Heart right ventricle (tissue), 16 donors: Measurements from ENCODE around the gene ABHD17B. TPM values are rescaled to one million over a fixed set of nuclear protein-coding genes. Genes with fewer than 3 reads are reported as not detected.

ENCODE experiments used
- ATAC-seq, 8 donors: fragments of 200-7000 bp; cut with Tn5 transposase; one replicate each; pipeline ENCODE4 v1.9.1; 2020; ENCODE audit warnings: mild to moderate bottlenecking in 8 of 8, moderate library complexity in 8 of 8, moderate number of reproducible peaks in 1 of 8
- DNase-seq, 2 donors: peaks; one replicate each; pipeline ENCODE4 v3.0.0-alpha.2; 2020
- H3K27ac ChIP-seq, 10 donors: fragments of 200-600 bp; sonication (generic) in 2 of 10; one replicate each; pipeline versions ENCODE4 v1.5.0 to v1.8.0; 2020 to 2022; ENCODE audit warnings: mild to moderate bottlenecking in 3 of 10
- H3K27me3 ChIP-seq, 7 donors: fragments of 200-600 bp; one replicate each; pipeline ENCODE4 v1.8.0; 2021 to 2022; ENCODE audit warnings: mild to moderate bottlenecking in 2 of 7
- H3K36me3 ChIP-seq, 9 donors: fragments of 200-600 bp; sonication (generic) in 1 of 9; one replicate each; pipeline versions ENCODE4 v1.5.0 to v1.8.0; 2020 to 2022; ENCODE audit warnings: mild to moderate bottlenecking in 2 of 9
- H3K4me1 ChIP-seq, 9 donors: fragments of 200-600 bp; sonication (generic) in 1 of 9; one replicate each; pipeline versions ENCODE4 v1.5.0 to v1.8.0; 2020 to 2022; ENCODE audit warnings: mild to moderate bottlenecking in 4 of 9
- H3K4me3 ChIP-seq, 10 donors: fragments of 200-600 bp; sonication (generic) in 2 of 10; one replicate each; pipeline versions ENCODE4 v1.5.0 to v1.8.0; 2020 to 2022; ENCODE audit warnings: mild to moderate bottlenecking in 7 of 10, moderate library complexity in 2 of 10
- H3K9me3 ChIP-seq, 11 donors: fragments of 200-600 bp in 10 of 11; sonication (generic) in 2 of 11; one replicate each; pipeline versions ENCODE4 v1.5.0 to v1.8.0; 2013 to 2022; ENCODE audit warnings: mild to moderate bottlenecking in 2 of 11, control low read depth in 1 of 11, moderate library complexity in 1 of 11
- CTCF ChIP-seq, 9 donors: fragments of 200-600 bp; sonication (generic) in 2 of 9; IDR thresholded peaks; one replicate each; pipeline versions ENCODE4 v1.5.0 to v1.8.0; 2021 to 2022; ENCODE audit warnings: antibody characterized with exemption in 9 of 9, mild to moderate bottlenecking in 5 of 9, moderate library complexity in 1 of 9
- WGBS, 2 donors: extraction: QIAGEN DNeasy Blood & Tissue Kit; methylation state at CpG; one replicate each; pipeline ENCODE4 v1.1.7; 2013; ENCODE audit warnings: inconsistent platforms in 1 of 2; 5-methylcytosine and 5-hydroxymethylcytosine counted together
- intact Hi-C, 10 donors: fragments of 100-400 bp; cut with DNase I; formaldehyde crosslinking; loops; one replicate each; pipeline versions ENCODE4 v1.11.1 to v1.14.2; 2022
- polyA plus RNA-seq, 2 donors: library from polyadenylated mRNA; stranded (reverse); fragments of 200-250 nt; gene quantifications; one replicate each; pipeline ENCODE4 v1.2.3, GENCODE V29; 2013
- total RNA-seq, 10 donors: library from RNA; stranded (reverse); fragmentation: NEBNext Ultra II Directional in 3 of 10; extraction: Animal tissue kit (Norgen Biotek cat#: 25700) in 3 of 10; gene quantifications; one replicate each; pipeline versions ENCODE4 v1.2.1 to v1.2.4, GENCODE V29; 2021 to 2023
- donor health status: Arrhythmogenic right ventricular cardiomyopathy.
- donor health status: ischemic (EF 13 %, LVEDD 7.1; RV severe dilation, severe dysfunction).
- donor health status: healthy with polysubstance abuse.
- donor health status: DM: no; HTN: yes; CAD: no.
- donor health status: DM: no; HTN: no; CAD: no.
- donor health status: ischemic (EF 25% LVEDD 6.9; RV normal size, moderate dysfunction).
- donor health status: ischemic (EF 25% LVEDD 5.7; RV mildly dilated, moderate dysfunction).
- donor health status: healthy.
- donor health status: DM: yes; HTN: yes; CAD: no.
- donor health status: Ischemic cardiomyopathy.
- donor health status: ischemic (EF 35%, LVEDD 5.7; RV mildly dilated, moderate dysfunction).
- donor health status: nonischemic (EF 11% LVEDD 7.7; RV severe dilation, severe dysfunction).
- donor health status: DM: yes; HTN: yes; CAD: no.
- donor health status: PGD.
- donor health status: ischemic (EF 29% LVEDD 5.4; RV normal size, mild dysfunction).
- donor health status: nonischemic (EF 23%, LVEDD 6.1; RV moderate dilation, normal function).

ABHD17B gene
- total and polyA plus RNA-seq, 12 donors = 2.6 to 14.8 (median 9.6) TPM

GRCh38 chr9:71886015-71886414 lies 25.0 kb downstream of the ABHD17B start:
- no peak overlapping the region for H3K4me3 ChIP-seq
- peaks cover 0 to 6% (median 0%) of the 10 kb centered on the region in 9 donors for H3K36me3 ChIP-seq
- DNase-seq (no peak), ATAC-seq (no peak)
- 96 to 100% methylated on average over 1 of the region's 1 CpG for WGBS, 2 donors
- TF ChIP-seq CTCF (IDR thresholded peaks at IDR 0.05) = no peak
- H3K27ac ChIP-seq = peak overlapping the region in 1 of 10 donors; percentile 27
- H3K9me3 ChIP-seq = peaks cover 0 to 38% (median 9%) of the 10 kb centered on the region in 11 donors
- H3K27me3 ChIP-seq = no peaks in the 10 kb centered on the region
- H3K4me1 ChIP-seq = peaks cover 0 to 28% (median 10%) of the 10 kb centered on the region in 9 donors
- intact Hi-C loops = no loop called here

- no peak overlapping the region for H3K4me3 ChIP-seq
- TF ChIP-seq CTCF (IDR thresholded peaks at IDR 0.05) = no peak
- ATAC-seq (no peak), DNase-seq (no peak)
- 25% methylated on average over 2 of the region's 2 CpGs for WGBS, 2 donors
- peak overlapping the region in 1 of 10 donors; percentile 27 for H3K27ac ChIP-seq
- H3K36me3 ChIP-seq = peaks cover 0 to 6% (median 0%) of the 10 kb centered on the region in 9 donors
- intact Hi-C loops = no loop called here
- H3K27me3 ChIP-seq = no peaks in the 10 kb centered on the region
- peaks cover 0 to 43% (median 9%) of the 10 kb centered on the region in 11 donors for H3K9me3 ChIP-seq
- H3K4me1 ChIP-seq = peaks cover 0 to 28% (median 10%) of the 10 kb centered on the region in 9 donors
Observed at GRCh38 chr9:71885467-71885866, 25.5 kb downstream of the ABHD17B start.

- Histone ChIP-seq H3K36me3 (peaks cover 0 to 6% (median 0%) of the 10 kb centered on the region in 9 donors), H3K4me1 (peaks cover 0 to 24% (median 10%) of the 10 kb centered on the region in 9 donors), H3K27ac (no peak overlapping the region), H3K9me3 (peaks cover 0 to 58% (median 13%) of the 10 kb centered on the region in 11 donors), H3K4me3 (no peak overlapping the region), H3K27me3 (no peaks in the 10 kb centered on the region)
- TF ChIP-seq CTCF (IDR thresholded peaks at IDR 0.05) = no peak
- ATAC-seq = no peak
- DNase-seq = no peak
- intact Hi-C loops = no loop called here
Observed at GRCh38 chr9:71884005-71884404, 27.0 kb downstream of the ABHD17B start.

- H3K27me3 ChIP-seq = no peaks in the 10 kb centered on the region
- H3K36me3 ChIP-seq = peaks cover 0 to 7% (median under 1%) of the 10 kb centered on the region in 9 donors
- peaks cover 0 to 79% (median 31%) of the 10 kb centered on the region in 11 donors for H3K9me3 ChIP-seq
- 93 to 98% methylated on average over 2 of the region's 2 CpGs for WGBS, 2 donors
- H3K4me1 ChIP-seq = peaks cover 0 to 9% (median 0%) of the 10 kb centered on the region in 9 donors
- no peak for TF ChIP-seq CTCF (IDR thresholded peaks at IDR 0.05)
- DNase-seq (no peak), ATAC-seq (no peak)
- H3K4me3 ChIP-seq = no peak overlapping the region
- no peak overlapping the region for H3K27ac ChIP-seq
- intact Hi-C loops = no loop called here
Observed at GRCh38 chr9:71879644-71880174, 31.3 kb downstream of the ABHD17B start.
